K562 (cell line): Measurements from ENCODE around the gene CFAP92. TPM values are rescaled to one million over a fixed set of nuclear protein-coding genes. Genes with fewer than 3 reads are reported as not detected.

ENCODE experiments used
- ATAC-seq: fragments of 200-7000 bp; cut with Tn5 transposase; 3 replicates; pipeline ENCODE4 v1.9.1; 2020; ENCODE audit warnings: moderate library complexity
- BruUV-seq: library from RNA; stranded (reverse); fragments of 400-500 nt; replicated peaks from 2 replicates; lab custom pipeline; 2021; lab: Mats Ljungman, UMichigan
- CTCF ChIA-PET: fragments of 300-600 bp; formaldehyde crosslinking; extraction: SDS; loops from one replicate; lab custom pipeline; 2021; ENCODE audit warnings: low intra/inter-chr PET ratio; lab: Yijun Ruan, JAX
- POLR2A ChIA-PET: fragments of 300-600, 350-650 bp; sonication (Branson Sonifier 250); formaldehyde crosslinking; extraction: SDS; loops from one replicate; lab custom pipeline; 2021; ENCODE audit warnings: antibody characterized with exemption, inconsistent platforms; lab: Yijun Ruan, JAX
- DNase-seq, 4 experiments: peaks; one replicate each; pipeline versions ENCODE4 v3.0.0 to v3.0.0-alpha.2; 2011 to 2018; ENCODE audit warnings: low spot score in 3 of 4, mixed read lengths in 3 of 4; ENCODE audit errors: extremely low read depth in 1 of 4
- FAIRE-seq: peaks from 2 replicates; lab custom pipeline; 2011; peaks lifted over from hg19 to GRCh38; lab: Jason Lieb, UNC
- H2AFZ ChIP-seq: 2 replicates; pipeline ENCODE4 v1.6.0; 2011; ENCODE audit warnings: low read depth, low read length, control low read depth, inconsistent platforms
- H3K27ac ChIP-seq: fragments of 200-600 bp; 3 replicates; pipeline ENCODE4 v1.8.0; 2011; ENCODE audit warnings: low read depth, mild to moderate bottlenecking, control low read depth, inconsistent platforms, low read length, moderate library complexity, mixed read lengths; ENCODE audit errors: extremely low read depth
- H3K27me3 ChIP-seq, 2 experiments: fragments of 300-600 bp in 1 of 2; 2 replicates in 1 of 2; 3 replicates in 1 of 2; pipeline versions ENCODE4 v1.6.0 to v1.8.0; 2011; ENCODE audit warnings: inconsistent platforms in 2 of 2, low read length in 2 of 2, mild to moderate bottlenecking in 1 of 2, mixed read lengths in 1 of 2, moderate library complexity in 1 of 2; ENCODE audit not compliant: control insufficient read depth in 2 of 2, insufficient read depth in 2 of 2
- H3K36me3 ChIP-seq: fragments of 300-600 bp; 3 replicates; pipeline ENCODE4 v1.8.0; 2011; ENCODE audit warnings: mild to moderate bottlenecking, low read length, inconsistent platforms; ENCODE audit not compliant: control insufficient read depth, insufficient read depth
- H3K4me1 ChIP-seq, 2 experiments: fragments of 200-600 bp in 1 of 2; replicated peaks in 1 of 2; 2 replicates in 1 of 2; 3 replicates in 1 of 2; pipeline versions ENCODE4 v1.5.1 to v1.8.0; 2011; ENCODE audit warnings: inconsistent platforms in 2 of 2, low read length in 2 of 2, mild to moderate bottlenecking in 1 of 2, mixed read lengths in 1 of 2, moderate library complexity in 1 of 2; ENCODE audit not compliant: control insufficient read depth in 2 of 2, insufficient read depth in 2 of 2
- H3K4me2 ChIP-seq: 2 replicates; pipeline ENCODE4 v1.6.1; 2011; ENCODE audit warnings: low read length, control low read depth, inconsistent platforms, mixed read lengths; ENCODE audit not compliant: insufficient read depth
- H3K4me3 ChIP-seq: fragments of 200-600 bp; sonication (generic), shearing (Covaris generic); 2 replicates; pipeline ENCODE4 v1.5.1; 2016; ENCODE audit warnings: control low read depth, inconsistent platforms
- H3K79me2 ChIP-seq: fragments of 200-600 bp; 3 replicates; pipeline ENCODE4 v1.8.0; 2011; ENCODE audit warnings: low read length, inconsistent platforms; ENCODE audit not compliant: control insufficient read depth, insufficient read depth
- H3K9ac ChIP-seq, 2 experiments: 2 replicates each; pipeline versions ENCODE4 v1.6.0 to v1.6.1; 2011; ENCODE audit warnings: low read depth in 2 of 2, low read length in 2 of 2, control low read depth in 1 of 2, inconsistent platforms in 1 of 2, mild to moderate bottlenecking in 1 of 2, mixed read lengths in 1 of 2; ENCODE audit not compliant: insufficient read depth in 1 of 2
- H3K9me1 ChIP-seq: one replicate; pipeline ENCODE4 v1.6.0; 2011; ENCODE audit warnings: inconsistent platforms, mild to moderate bottlenecking, low read length, moderate library complexity; ENCODE audit not compliant: control insufficient read depth, insufficient read depth
- H3K9me3 ChIP-seq: replicated peaks from 2 replicates; pipeline ENCODE4 v1.5.1; 2011; ENCODE audit warnings: low read depth, low read length, inconsistent platforms; ENCODE audit not compliant: control insufficient read depth, insufficient read depth
- H4K20me1 ChIP-seq: replicated peaks from 2 replicates; pipeline ENCODE4 v1.6.1; 2011; ENCODE audit warnings: low read length, inconsistent platforms, mixed read lengths; ENCODE audit not compliant: control insufficient read depth, insufficient read depth
- ARHGAP35 ChIP-seq: fragments of 450-650 bp; IDR thresholded peaks from 2 replicates; pipeline ENCODE4 v1.6.1; 2018; ENCODE audit not compliant: partially characterized antibody
- BRD4 ChIP-seq: fragments of 200-600 bp; sonication (generic); IDR thresholded peaks from 2 replicates; pipeline ENCODE4 v1.6.1; 2017; ENCODE audit warnings: inconsistent platforms
- ETV6 ChIP-seq, 3 experiments: fragments of 150-350 bp in 1 of 3; sonication (generic) in 1 of 3; formaldehyde crosslinking in 1 of 3; IDR thresholded peaks; 2 replicates each; pipeline versions ENCODE4 v1.6.1 to v1.8.0; 2014 to 2022; ENCODE audit warnings: borderline replicate concordance in 2 of 3, low read depth in 2 of 3, antibody characterized with exemption in 1 of 3, low read length in 1 of 3, mild to moderate bottlenecking in 1 of 3, missing genetic modification reagents in 1 of 3
- HES1 ChIP-seq: fragments of 450-650 bp; IDR thresholded peaks from 2 replicates; pipeline ENCODE4 v1.6.1; 2016; ENCODE audit warnings: low read depth, mild to moderate bottlenecking, moderate library complexity
- KDM4B ChIP-seq, 2 experiments: fragments of 450-650 bp in 1 of 2; sonication (generic) in 1 of 2; IDR thresholded peaks; 2 replicates each; pipeline ENCODE4 v1.6.1; 2016 to 2017; ENCODE audit warnings: borderline replicate concordance in 2 of 2, antibody characterized with exemption in 1 of 2, low read depth in 1 of 2, mild to moderate bottlenecking in 1 of 2
- MAFF ChIP-seq: IDR thresholded peaks from 2 replicates; pipeline ENCODE4 v1.6.1; 2012; ENCODE audit warnings: low read length, improper control_type of control experiment
- PTBP1 ChIP-seq: fragments of 200-400 bp; formaldehyde crosslinking; IDR thresholded peaks from 2 replicates; pipeline ENCODE4 v1.6.1; 2017; ENCODE audit warnings: low read depth, low read length
- SAFB2 ChIP-seq: fragments of 200-400 bp; formaldehyde crosslinking; IDR thresholded peaks from 2 replicates; pipeline ENCODE4 v1.6.1; 2018; ENCODE audit warnings: borderline replicate concordance, low read length, low read depth, moderate library complexity; ENCODE audit not compliant: severe bottlenecking
- SLC30A9 ChIP-seq: fragments of 250-450 bp; sonication (Bioruptor Pico); IDR thresholded peaks from 2 replicates; pipeline ENCODE4 v1.8.0; 2022; ENCODE audit warnings: mild to moderate bottlenecking, moderate library complexity
- SRSF1 ChIP-seq: fragments of 200-400 bp; formaldehyde crosslinking; IDR thresholded peaks from 2 replicates; pipeline ENCODE4 v1.6.1; 2017; ENCODE audit warnings: mild to moderate bottlenecking, low read depth, low read length, moderate library complexity
- SRSF3 ChIP-seq: fragments of 200-400 bp; formaldehyde crosslinking; IDR thresholded peaks from 2 replicates; pipeline ENCODE4 v1.6.1; 2016; ENCODE audit warnings: mild to moderate bottlenecking, low read length, moderate library complexity; ENCODE audit not compliant: insufficient read depth
- THRB ChIP-seq: fragments of 450-650 bp; formaldehyde crosslinking; conservative IDR thresholded peaks from 2 replicates; pipeline ENCODE4 v1.4.0; 2022; ENCODE audit warnings: mild to moderate bottlenecking, missing genetic modification characterization
- ZEB2 ChIP-seq: fragments of 450-650 bp; IDR thresholded peaks from 2 replicates; pipeline ENCODE4 v1.6.1; 2016
- ZNF124 ChIP-seq: sonication (generic); formaldehyde crosslinking; IDR thresholded peaks from 2 replicates; pipeline ENCODE4 v1.8.1; 2022; ENCODE audit warnings: missing genetic modification reagents
- ZNF253 ChIP-seq: fragments of 250-450 bp; sonication (Bioruptor Pico); conservative IDR thresholded peaks from 2 replicates; pipeline ENCODE4 v1.6.1; 2021; ENCODE audit warnings: mild to moderate bottlenecking
- ZNF592 ChIP-seq: fragments of 450-650 bp; IDR thresholded peaks from 2 replicates; pipeline ENCODE4 v1.6.1; 2017; ENCODE audit warnings: antibody characterized with exemption, mild to moderate bottlenecking
- WGBS: fragments of 100-300 bp; shearing (Covaris generic); methylation state at CpG from one replicate; pipeline ENCODE4 v1.1.6; 2016; ENCODE audit warnings: low coverage, mixed read lengths; ENCODE audit not compliant: insufficient coverage; ENCODE audit errors: missing lambda C conversion rate; 5-methylcytosine and 5-hydroxymethylcytosine counted together
- in situ Hi-C: fragments of 300-500 bp; cut with MboI; formaldehyde crosslinking; loops from 4 replicates; pipeline ENCODE4 v1.15.0; 2018; ENCODE audit warnings: inconsistent platforms, mixed read lengths
- intact Hi-C: fragments of 100-400 bp; cut with micrococcal nuclease; formaldehyde crosslinking; loops from 2 replicates; pipeline ENCODE4 v1.14.2; 2022
- polyA plus RNA-seq, 8 experiments: library from polyadenylated mRNA; depleted of rRNA in 4 of 8; stranded (reverse) in 5 of 8; unstranded in 3 of 8; fragments of >200 nt; fragmentation: Nextera tagmentation in 2 of 8; fragmentation: Illumina TruSeq in 1 of 8; extraction: Ambion mirVana in 2 of 8; extraction: Trizol in 1 of 8; gene quantifications; 2 replicates each; pipeline versions ENCODE4 v1.2.1 to v1.2.3, GENCODE V29; 2011 to 2014; ENCODE audit warnings: inconsistent platforms in 1 of 8, missing spikeins in 1 of 8
- total RNA-seq, 7 experiments: library from RNA; depleted of rRNA in 6 of 7; stranded (reverse); fragments of >200 nt in 6 of 7; fragmentation: Illumina TruSeq in 2 of 7; extraction: Trizol in 2 of 7; gene quantifications; 2 replicates each; pipeline versions ENCODE4 v1.2.1 to v1.2.3, GENCODE V29; 2011 to 2021; ENCODE audit warnings: low replicate concordance in 1 of 7

CFAP92 gene
- total and polyA plus RNA-seq, 9 of the 15 experiments (the other 6 are each of a cell fraction or from before 2014, with no cell fraction given), result 0.06 to 0.62 (median 0.36) TPM

GRCh38 chr3:128919988-128920387, 73.9 kb downstream of the CFAP92 start:
- H3K27me3 ChIP-seq, result no peaks in the 10 kb centered on the region
- H3K79me2 ChIP-seq, result no peaks in the 10 kb centered on the region
- H3K36me3 ChIP-seq, result peaks cover 14% of the 10 kb centered on the region; the same call in 2 of the 3 replicates
- in situ Hi-C loops (no loop called here), intact Hi-C loops (no loop called here)
- H2AFZ ChIP-seq, result no peak overlapping the region
- no peak overlapping the region for H3K4me2 ChIP-seq
- H3K4me1 ChIP-seq, result no peaks in the 10 kb centered on the region
- no TSS peak for BruUV-seq
- ATAC-seq (no peak), DNase-seq (no peak), FAIRE-seq (no peak)
- TF ChIP-seq BRD4, result no peak
- TF ChIP-seq ETV6 (IDR thresholded peaks at IDR 0.05; ENCODE audit: borderline replicate concordance in 1 of 2, low read depth in 2 of 2, low read length in 1 of 2), result no peak
- TF ChIP-seq ETV6 (CRISPR knock-in tag; IDR thresholded peaks at IDR 0.05; ENCODE audit: borderline replicate concordance), result no peak
- TF ChIP-seq KDM4B (IDR thresholded peaks at IDR 0.05; ENCODE audit: borderline replicate concordance in 2 of 2, low read depth in 1 of 2), result no peak
- no peak for TF ChIP-seq ARHGAP35
- TF ChIP-seq ZNF592, result no peak
- no peak for TF ChIP-seq THRB (CRISPR knock-in tag)
- TF ChIP-seq MAFF, result no peak
- no peak for TF ChIP-seq SRSF3
- TF ChIP-seq ZEB2, result no peak
- TF ChIP-seq HES1, result no peak
- no peak for TF ChIP-seq SLC30A9 (CRISPR knock-in tag)
- TF ChIP-seq SRSF1, result no peak
- no peak for TF ChIP-seq SAFB2
- no peak for TF ChIP-seq ZNF253
- no peak for TF ChIP-seq ZNF124 (CRISPR knock-in tag)
- TF ChIP-seq PTBP1, result no peak
- CTCF ChIA-PET, result no interaction called here
- peaks cover 2% of the 10 kb centered on the region; the same call in 1 of the 2 replicates for H3K9me3 ChIP-seq
- WGBS, result 100% methylated on average over 1 of the region's 1 CpG
- no peak overlapping the region for H3K27ac ChIP-seq
- H4K20me1 ChIP-seq, result no peaks in the 10 kb centered on the region
- H3K9ac ChIP-seq, result no peak overlapping the region
- H3K4me3 ChIP-seq, result no peak overlapping the region
- no peaks in the 10 kb centered on the region for H3K9me1 ChIP-seq
- POLR2A ChIA-PET, result no interaction called here
